ENCODE data around the gene MYOCD.

GRCh38 chr17:12719948-12720347 lies 54.3 kb downstream of the MYOCD start:
- TF ChIP-seq ELF4 (IDR thresholded peaks at IDR 0.05), result no peak
- no peak for TF ChIP-seq L3MBTL2 (conservative IDR thresholded peaks at IDR 0.05)
- no peak for TF ChIP-seq BHLHE40 (IDR thresholded peaks at IDR 0.05; ENCODE audit: borderline replicate concordance)
- no peak for TF ChIP-seq SP1 (IDR thresholded peaks at IDR 0.05)
- TF ChIP-seq FOXM1 (IDR thresholded peaks at IDR 0.05; ENCODE audit: borderline replicate concordance), result no peak
- TF ChIP-seq HDGF (IDR thresholded peaks at IDR 0.05; ENCODE audit: borderline replicate concordance), result no peak
- no peak for TF ChIP-seq NFRKB (IDR thresholded peaks at IDR 0.05)
- no peak for TF ChIP-seq FOXK2 (IDR thresholded peaks at IDR 0.05)
- TF ChIP-seq CTBP1 (IDR thresholded peaks at IDR 0.05; ENCODE audit: borderline replicate concordance), result no peak
